ENCODE measurements around the gene NIT2. TPM values are rescaled to one million over a fixed set of nuclear protein-coding genes. Genes with fewer than 3 reads are reported as not detected.
"Not testable (repeated sequence)": the region's sequence is repeated elsewhere in the genome, so short reads cannot be mapped to it uniquely, and the experiment has no call there.

Gene NIT2
- total and polyA plus RNA-seq, 7 donors = 15.3 to 60.7 (median 36.8) TPM

GRCh38 chr3:100333970-100334487, 528 bp upstream of the NIT2 start:
- no peak for TF ChIP-seq CTCF (IDR thresholded peaks at IDR 0.05)
- Histone ChIP-seq H3K27me3 (ENCODE audit: insufficient read depth in 3 of 3, low read length in 2 of 3) (no peaks in the 10 kb centered on the region), H3K4me3 (peak overlapping the region; percentile 83), H3K4me1 (peaks cover 8% of the 10 kb centered on the region), H3K9me3 (no peaks in the 10 kb centered on the region), H3K36me3 (ENCODE audit: insufficient read depth in 1 of 2, low read depth in 1 of 2) (peaks cover 0 to 4% of the 10 kb centered on the region in 2 donors), H3K27ac (peak overlapping the region; percentile 92)
- intact Hi-C loops (cut with DNase I) = loop anchor here in 1 of 2 donors (10.0 kb wide), 1 partner anchor 499 kb away; no protein-coding TSS in a partner anchor
- ATAC-seq = peak; percentile 6 to 31 (median 21)
- 41 to 51% (median 42%) methylated on average over 14 of the region's 14 CpGs for WGBS, 3 donors
- DNase-seq = no peak

- intact Hi-C loops (cut with DNase I) = loop anchor here (5.0 to 10.0 kb wide), 2 partner anchors 37 to 501 kb away; no protein-coding TSS in a partner anchor
- 75 to 87% (median 78%) methylated on average over 14 of the region's 14 CpGs for WGBS, 3 donors
- no peak for TF ChIP-seq CTCF (IDR thresholded peaks at IDR 0.05)
These were observed 877 bp downstream of the NIT2 start for GRCh38 chr3:100335434-100335833.

GRCh38 chr3:100336229-100336628, 1.7 kb downstream of the NIT2 start:
- not testable (repeated sequence) for H3K4me3 ChIP-seq; H3K9me3 ChIP-seq; ATAC-seq; H3K27me3 ChIP-seq (ENCODE audit: insufficient read depth in 3 of 3, low read length in 2 of 3); H3K4me1 ChIP-seq; DNase-seq
- H3K27ac ChIP-seq = peak overlapping the region; percentile 92
- H3K36me3 ChIP-seq (ENCODE audit: insufficient read depth in 1 of 2, low read depth in 1 of 2) = peaks cover 0 to 26% of the 10 kb centered on the region in 2 donors
- WGBS, 3 donors = 86 to 89% (median 87%) methylated on average over 9 to 10 of the region's 10 CpGs
- intact Hi-C loops (cut with DNase I) = loop anchor here (5.0 to 10.0 kb wide), 2 partner anchors 36 to 501 kb away; no protein-coding TSS in a partner anchor

More at GRCh38 chr3:100335434-100335833, 877 bp downstream of the NIT2 start:
- H3K27ac ChIP-seq = peak overlapping the region; percentile 92
- H3K4me1 ChIP-seq = peaks cover 8% of the 10 kb centered on the region
- H3K36me3 ChIP-seq (ENCODE audit: insufficient read depth in 1 of 2, low read depth in 1 of 2) = peaks cover 0 to 18% of the 10 kb centered on the region in 2 donors
- no peaks in the 10 kb centered on the region for H3K9me3 ChIP-seq
- H3K4me3 ChIP-seq = peak overlapping the region; percentile 83
- ATAC-seq (peak in 3 of 4 donors; percentile 19 to 48 (median 23)), DNase-seq (no peak)
- H3K27me3 ChIP-seq (ENCODE audit: insufficient read depth in 3 of 3, low read length in 2 of 3) = no peaks in the 10 kb centered on the region

- no peaks in the 10 kb centered on the region for H3K27me3 ChIP-seq (ENCODE audit: insufficient read depth in 3 of 3, low read length in 2 of 3)
- intact Hi-C loops (cut with DNase I) = loop anchor here (5.0 to 10.0 kb wide), 2 partner anchors 33 to 504 kb away; no protein-coding TSS in a partner anchor
- DNase-seq = no peak
- no peaks in the 10 kb centered on the region for H3K9me3 ChIP-seq
- no peak overlapping the region for H3K27ac ChIP-seq
- peaks cover 7% of the 10 kb centered on the region for H3K4me1 ChIP-seq
- WGBS, 3 donors = 82 to 89% (median 87%) methylated on average over 10 of the region's 10 CpGs
- ATAC-seq = no peak
- H3K4me3 ChIP-seq = no peak overlapping the region
- peaks cover 0 to 53% of the 10 kb centered on the region in 2 donors for H3K36me3 ChIP-seq (ENCODE audit: insufficient read depth in 1 of 2, low read depth in 1 of 2)
- TF ChIP-seq CTCF (IDR thresholded peaks at IDR 0.05) = no peak
These were observed 4.4 kb downstream of the NIT2 start for GRCh38 chr3:100338911-100339310.

DNA sequence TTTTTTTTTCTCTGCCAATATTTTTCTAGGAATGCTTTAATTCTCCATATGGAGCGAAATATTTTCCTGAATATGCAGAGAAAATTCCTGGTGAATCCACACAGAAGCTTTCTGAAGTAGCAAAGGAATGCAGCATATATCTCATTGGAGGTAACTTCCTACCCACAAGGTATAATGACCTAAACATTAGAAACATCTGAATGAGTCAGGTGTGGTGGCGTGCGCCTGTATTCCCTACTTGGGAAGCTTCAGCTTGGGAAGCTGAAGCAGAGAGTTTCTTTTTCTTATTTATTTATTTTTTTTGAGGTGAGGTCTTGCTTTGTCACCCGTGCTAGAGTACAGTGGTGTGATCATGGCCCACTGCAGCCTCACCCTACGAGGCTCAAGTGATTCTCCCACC, 5.2 kb downstream of the NIT2 start:
- intact Hi-C loops (cut with DNase I) = loop anchor here (5.0 to 10.0 kb wide), 2 partner anchors 33 to 505 kb away; no protein-coding TSS in a partner anchor
- H3K36me3 ChIP-seq (ENCODE audit: insufficient read depth in 1 of 2, low read depth in 1 of 2) = peaks cover 0 to 62% of the 10 kb centered on the region in 2 donors
- ATAC-seq (no peak), DNase-seq (no peak)
- no peak overlapping the region for H3K27ac ChIP-seq
- no peaks in the 10 kb centered on the region for H3K27me3 ChIP-seq (ENCODE audit: insufficient read depth in 3 of 3, low read length in 2 of 3)
- no peak for TF ChIP-seq CTCF (IDR thresholded peaks at IDR 0.05)
- no peaks in the 10 kb centered on the region for H3K9me3 ChIP-seq
- 95 to 96% (median 95%) methylated on average over 5 of the region's 5 CpGs for WGBS, 3 donors
- H3K4me1 ChIP-seq = peaks cover 5% of the 10 kb centered on the region
- no peak overlapping the region for H3K4me3 ChIP-seq

Data from psoas muscle (tissue), 8 donors.